GM18511 (cell line): ENCODE measurements around the gene SGSM2.

ENCODE experiments used
- ATAC-seq: cut with Tn5 transposase; IDR thresholded peaks from one replicate; pipeline ENCODE4 v1.9.1; 2021; ENCODE audit warnings: mild to moderate bottlenecking, moderate library complexity; ENCODE audit not compliant: unreplicated experiment

SGSM2 gene

DNA sequence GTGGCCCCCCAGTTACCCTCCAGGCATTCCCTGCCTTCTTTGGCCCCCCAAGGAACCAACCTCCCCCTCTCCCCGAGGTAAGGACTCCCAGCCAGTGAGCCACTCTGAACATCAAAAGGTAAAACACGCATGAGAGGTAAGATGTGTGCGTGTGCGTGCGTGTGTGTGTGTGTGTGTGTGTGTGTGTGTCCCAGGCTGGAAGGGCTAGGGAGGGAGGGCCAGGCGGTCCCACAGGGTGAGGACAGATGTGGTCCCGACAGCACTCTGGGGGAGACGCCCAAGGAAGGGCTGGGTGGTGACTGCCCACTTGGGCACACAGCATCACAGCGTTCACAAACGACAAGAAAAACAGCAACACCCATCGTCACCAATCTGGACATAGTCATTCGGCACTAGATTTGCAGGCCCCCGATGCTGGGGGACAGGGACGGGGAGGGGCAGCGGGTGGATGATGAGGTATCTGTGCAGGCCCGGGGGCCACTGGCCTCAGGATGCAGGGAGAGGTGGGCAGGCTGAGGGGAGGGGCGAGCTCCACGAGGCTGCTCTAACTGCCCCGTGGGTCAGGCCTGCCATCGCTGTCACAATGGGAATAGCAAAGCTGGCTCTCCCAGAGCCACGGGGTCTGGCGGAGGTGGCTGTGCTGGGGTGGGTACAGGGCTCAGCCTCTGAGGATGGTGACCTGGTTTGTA, 47.3 kb downstream of the SGSM2 start:
- ATAC-seq: no peak

DNA sequence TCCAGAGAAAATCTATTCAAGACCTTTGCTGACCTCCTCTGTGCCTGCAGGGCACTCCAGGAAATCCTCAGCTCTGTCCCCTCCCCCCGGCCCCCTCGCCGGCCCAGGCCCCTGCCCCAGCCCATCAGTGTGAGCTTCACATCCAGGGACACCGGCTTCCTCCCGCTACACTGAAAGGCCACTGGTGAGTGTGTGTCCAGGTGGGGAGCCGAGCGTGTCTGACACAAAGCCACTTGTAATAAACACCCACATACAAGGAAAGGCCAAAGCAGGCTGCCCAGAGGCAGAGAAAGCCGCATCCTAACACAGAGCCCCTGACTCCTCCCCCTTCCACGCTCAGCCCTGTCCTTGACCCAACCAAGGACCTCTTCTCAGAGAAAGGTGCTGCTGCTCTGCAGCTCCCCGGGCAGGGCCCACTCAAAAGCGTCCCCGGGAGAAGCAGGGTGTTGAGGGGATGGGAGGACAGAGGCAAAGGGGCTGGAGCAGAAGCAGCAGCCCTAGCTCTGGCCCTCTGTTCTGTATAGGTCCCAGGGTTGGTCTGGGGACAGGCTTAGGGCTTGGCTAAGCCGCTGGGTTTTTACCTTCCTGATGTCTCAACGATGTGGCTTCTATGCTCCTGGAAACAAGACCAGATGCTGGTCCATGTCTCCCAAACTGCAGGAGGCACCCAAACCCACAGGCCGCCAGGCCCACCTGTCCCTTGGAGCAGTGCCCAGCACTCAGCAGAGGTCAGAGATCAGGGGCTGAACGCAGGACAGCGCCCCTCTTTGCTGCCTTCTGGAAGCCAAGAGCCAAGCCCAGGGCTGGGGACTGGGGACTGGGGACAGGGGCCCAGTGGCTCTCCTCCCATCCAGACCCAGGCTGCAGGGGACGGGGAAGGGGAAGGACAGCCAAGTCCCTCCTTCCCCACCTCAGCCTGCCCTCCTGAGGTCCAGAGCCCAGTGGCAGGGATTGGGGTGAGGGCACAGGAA, 48.2 kb downstream of the SGSM2 start:
- no peak for ATAC-seq

DNA sequence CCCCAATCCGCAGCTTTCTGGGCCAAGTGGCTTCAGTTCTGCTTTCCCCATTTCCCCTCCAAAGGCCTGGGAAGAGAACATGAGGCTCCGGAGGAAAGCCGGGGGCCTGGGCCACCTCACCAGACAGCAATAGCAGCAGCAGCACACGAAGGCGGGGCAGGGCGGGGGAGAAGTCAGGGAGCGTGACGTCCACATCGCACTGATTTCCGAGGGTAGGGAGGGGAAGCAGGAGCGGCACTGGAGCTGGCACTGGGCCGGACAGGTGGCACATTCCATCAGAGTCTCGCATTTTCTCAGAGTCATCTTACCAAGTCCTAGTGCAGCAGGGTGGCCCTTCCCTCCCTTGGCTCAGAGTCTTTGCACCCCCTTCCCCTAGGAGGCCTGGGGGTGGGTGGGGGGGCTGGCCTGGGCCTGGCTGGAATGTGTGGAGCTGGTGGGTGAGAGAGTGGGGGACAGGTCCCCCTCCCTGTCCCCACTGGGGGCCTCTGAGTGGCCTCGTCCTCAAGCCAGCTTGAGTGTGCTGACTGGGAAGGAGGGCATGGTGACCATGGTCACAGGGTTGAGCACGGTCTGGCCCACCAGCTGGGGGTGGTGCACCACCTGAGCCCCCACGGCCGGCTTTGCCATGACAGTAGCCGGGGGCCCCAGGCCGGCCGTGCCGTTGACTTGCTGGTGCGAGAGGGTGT, 49.2 kb downstream of the SGSM2 start:
- ATAC-seq: no peak

DNA sequence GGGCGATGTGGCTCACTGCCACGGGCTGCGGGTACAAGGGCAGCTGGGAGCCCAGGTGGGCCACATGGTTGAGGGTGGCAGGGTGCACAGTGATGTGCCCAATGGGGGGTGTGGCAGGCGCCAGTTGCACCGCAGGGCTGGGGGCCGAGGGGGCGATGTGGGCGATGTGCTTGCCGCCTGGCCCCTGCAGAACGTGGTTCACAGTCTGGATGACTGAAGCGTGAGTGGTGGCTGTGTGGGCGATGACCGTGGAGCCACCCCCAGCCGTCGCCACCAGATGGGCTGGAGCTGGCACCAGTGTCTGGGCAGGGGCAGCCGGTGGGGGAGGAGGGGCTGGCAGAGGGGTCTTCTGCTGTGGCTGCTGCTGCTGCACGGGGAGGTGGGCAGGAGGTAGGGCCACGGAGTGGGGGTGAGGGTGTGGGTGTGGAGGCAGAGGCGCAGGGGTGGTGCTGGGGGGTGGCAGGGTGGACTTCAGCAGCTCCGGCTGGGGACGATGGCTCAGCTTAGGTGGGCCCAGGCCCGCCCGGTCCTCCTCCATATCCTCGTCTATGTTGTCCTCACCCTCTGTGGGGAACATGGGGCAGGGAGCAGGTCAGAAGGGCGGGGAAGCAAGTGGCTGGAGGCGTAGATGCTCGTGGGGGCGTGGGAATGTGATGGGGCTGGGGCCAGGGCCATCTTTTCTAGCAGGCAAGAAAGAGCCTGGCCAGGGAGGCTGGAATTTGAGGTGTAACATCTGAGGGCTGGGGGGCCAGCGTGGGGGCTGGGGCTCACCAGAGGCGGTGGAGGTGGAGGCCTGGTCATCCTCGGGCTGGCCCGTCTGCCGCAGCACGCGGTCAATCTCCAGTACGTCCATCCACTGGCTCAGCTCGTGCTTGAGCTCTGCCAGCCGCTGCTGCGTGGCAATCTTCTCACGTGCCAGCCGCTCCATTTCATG, 50.1 kb downstream of the SGSM2 start:
- no peak for ATAC-seq

DNA sequence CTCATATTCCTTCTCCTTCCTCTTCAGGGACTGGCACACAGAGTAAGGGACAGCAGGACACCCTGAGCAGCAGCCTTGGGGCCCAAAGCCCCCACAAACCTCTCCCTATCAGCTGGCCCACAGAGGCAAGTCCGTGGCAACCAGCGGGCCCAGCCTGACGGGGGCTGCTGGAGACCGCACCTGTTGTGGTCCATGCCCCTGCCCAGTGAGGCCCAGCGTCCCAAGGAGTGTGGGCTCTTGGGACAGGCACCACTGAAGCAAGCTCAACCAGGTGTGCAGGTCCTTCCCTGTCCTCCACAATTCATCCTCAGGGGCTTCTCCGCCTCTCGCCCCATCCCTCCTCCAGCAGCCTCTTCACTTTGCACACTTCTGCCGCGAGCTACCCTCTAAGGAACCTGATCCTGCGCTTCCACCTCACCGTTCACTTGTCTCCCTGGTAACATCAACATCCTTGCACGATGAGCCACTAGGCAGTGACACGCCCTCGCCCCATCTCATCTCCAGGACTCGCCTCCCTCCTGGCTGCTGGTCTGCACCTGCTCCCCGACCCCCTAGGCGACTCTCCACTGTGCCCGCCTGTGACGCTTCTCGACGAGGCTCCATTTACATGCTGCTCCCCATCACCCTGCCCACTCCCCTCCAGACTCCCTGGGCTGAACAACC, 50.9 kb downstream of the SGSM2 start:
- no peak for ATAC-seq

DNA sequence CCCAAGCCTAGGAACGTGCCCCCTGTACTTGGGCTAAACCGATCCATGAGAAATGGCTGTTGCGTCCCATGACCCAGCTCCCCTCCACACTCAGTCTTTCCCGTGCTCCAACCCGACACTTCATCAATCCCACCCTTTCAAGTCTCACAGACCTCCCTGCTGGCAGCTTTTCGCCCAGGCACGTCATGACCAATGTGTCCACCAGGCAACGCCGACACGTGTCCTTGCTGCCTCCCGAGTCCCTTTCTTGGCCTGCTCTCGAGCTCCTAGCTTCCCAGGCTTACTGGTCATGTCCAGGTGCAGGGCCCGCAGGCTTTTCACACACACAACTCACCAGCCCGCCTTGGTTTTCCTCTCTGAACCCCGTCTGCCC, 51.4 kb downstream of the SGSM2 start:
- no peak for ATAC-seq

DNA sequence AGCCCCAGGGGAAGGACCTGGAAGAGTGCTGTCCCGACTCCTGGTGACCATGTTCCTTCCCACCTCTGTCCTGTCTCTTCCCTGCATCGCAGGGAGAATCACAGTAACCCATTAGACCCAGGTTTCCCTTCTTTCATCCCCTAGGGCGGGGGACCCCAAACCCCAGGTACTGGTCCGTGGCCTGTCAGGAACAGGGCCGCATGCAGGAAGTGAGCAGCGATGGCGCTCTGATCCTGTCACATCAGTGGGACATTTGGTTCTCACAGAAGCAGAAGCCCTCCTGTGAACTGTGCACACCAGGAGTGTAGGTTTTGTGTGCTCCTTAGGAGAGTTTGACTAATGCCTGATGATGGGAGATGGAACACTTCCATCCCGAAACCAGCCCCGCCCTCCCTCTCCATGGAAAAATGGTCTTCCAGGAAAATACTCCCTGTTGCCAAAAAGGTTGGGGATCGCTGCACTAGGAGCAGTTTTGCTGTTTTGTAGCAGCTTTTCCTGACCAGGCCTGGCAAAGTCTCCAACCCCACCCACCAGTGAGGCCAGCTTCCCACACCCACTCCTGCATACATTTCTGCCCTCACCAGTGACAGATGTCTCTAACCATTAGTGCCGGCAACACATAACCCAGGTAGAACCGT, 53.0 kb downstream of the SGSM2 start:
- ATAC-seq: no peak

DNA sequence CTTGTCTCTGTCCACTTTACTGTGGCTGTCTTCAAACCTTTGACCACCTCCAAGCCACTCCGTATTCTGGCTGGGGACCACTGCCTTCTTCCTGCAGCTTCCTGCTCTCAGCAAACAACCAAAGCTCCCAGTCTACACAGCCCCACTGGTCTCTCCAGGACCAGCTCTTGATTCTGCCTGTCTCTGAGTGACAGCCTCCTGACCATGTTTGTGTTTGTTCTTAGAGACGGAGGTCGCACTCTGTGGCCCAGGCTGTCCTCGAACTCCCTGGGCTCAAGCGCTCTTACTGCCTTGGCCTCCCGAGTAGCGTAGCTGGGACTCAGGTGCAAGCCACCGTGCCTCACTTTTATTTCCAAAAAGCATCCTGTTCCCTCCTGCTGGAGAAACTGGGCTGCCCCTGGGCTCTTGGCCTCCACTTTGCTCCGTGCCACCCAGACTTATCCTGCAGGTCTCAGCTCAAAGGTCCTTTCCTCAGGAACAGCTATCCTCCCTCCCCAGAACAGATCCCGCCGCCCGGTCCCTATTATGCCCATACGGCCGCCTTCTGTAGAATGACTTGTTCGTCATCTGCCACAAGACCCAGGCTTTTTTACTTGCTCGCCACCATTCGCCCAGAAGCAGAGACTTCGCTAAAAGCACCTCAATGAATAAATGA, 54.4 kb downstream of the SGSM2 start:
- ATAC-seq: no peak

DNA sequence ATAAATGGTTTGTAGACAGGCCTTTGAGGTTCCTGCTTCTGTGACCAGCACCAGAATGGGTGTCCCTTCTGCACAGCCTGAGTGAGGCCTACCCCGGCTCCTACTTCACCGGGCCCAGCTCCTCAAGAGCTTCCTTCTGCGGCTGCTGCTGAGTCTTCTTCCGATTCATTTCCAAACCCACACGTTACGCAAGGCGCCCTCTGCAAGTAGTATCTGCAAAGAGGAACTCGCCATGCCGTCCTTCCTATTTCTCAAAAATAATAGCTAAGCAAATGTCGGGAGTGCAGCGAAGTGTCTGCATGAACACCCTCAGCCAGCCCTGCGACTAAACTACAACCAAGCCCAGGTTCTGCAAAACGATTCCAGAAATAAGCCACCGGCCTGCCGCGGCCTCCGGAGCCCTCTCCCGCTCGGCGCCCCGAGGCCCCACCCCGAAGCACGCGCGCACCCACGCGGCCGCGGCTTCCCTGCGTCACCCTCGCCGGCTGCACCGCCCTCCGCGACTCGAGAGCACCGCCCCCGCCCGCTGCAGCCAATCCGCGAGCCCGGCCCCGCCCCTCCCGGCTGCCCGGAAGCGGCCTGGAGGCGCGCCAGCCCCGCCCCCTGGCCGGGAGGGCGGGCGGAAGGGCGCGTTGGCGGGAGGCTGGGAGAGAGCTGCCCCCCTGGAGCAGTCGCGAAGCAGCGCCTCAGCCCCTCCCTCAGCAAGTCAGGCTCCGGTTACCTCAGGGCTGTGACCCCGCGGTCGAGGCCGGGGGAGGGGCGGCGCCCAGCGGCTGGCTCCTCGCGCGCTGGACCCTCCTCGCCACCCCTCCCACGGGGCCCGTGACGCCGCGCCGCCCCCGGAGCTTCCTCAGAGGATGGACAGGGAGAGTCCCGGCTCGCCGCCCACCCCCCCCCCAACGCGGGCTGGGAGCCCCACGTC, 55.2 kb downstream of the SGSM2 start:
- ATAC-seq: peak; percentile 64

DNA sequence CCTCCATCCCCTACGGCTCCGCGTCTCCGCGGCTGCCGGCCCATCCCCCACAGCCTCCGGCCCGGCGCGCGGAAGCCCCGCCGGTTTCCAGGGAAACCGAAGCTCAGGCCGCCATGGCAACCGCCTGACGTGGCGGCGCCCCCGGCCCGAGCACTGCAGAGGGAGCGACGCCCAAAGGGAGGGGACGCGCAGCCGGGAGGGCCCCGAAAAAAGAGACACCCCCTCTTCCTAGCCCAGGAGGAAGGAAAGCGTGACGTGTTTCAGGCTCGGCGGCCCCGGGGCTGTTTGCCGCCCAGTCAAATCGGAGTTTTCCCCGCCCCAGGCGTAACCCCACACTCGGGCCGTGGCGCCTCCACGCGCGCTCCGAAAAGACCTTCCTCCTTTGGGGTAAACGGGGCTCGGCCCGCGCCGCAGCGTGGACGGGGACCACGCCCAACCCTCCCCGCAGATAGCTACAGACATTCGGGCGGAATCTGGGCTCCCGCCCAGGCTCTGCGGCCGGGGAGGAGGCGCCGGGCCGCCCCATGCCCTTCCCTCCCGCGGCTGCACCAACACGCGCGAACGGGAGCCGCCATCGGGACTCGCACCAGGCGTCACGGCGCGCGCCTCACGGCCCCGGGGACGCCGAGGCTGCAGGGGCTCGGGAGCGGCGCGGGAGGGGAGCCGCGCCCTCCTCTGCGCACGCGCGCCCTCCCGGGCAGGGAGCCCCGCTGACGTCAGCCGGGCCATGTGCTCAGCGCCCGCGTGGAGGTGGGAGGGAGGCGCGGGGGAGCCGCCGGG, 56.1 kb downstream of the SGSM2 start:
- peak; percentile 43 for ATAC-seq

DNA sequence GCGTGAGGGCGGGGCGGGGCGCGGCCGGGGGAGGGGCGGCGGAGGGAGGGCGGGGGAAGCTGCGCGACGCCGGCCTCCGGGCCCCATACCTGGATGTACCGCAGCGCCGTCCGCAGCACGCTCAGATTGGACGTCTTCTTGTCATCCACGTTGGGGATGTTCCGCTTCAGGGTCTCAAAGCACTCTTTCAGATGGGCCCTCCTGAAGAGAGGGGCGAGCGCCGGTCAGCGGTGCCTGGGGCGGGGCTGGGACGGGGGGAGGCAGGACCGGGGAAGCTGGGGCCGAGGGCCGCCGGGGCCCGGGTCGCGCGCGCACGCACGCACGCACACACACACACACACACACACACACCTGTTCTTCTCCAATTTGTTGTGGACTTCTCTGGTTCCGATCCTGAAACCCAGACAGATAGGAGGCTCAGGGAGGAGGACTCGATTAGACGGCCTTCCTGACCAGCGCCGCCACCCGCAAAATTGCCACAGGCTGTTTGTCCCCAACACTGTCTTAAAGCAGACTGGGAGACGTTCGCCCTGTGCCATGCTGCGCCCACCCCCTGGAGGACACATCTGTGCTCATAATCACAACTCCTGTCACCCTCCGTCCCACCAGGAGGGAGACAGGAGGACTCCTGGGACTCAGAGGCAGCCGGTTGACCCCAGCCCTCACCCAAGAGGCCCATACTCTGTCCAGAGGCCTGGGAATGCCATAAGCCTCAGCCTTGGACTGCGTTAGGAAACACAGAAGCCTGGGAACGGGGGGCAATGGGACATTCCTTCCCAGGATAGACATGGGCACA, 56.9 kb downstream of the SGSM2 start:
- ATAC-seq: no peak

DNA sequence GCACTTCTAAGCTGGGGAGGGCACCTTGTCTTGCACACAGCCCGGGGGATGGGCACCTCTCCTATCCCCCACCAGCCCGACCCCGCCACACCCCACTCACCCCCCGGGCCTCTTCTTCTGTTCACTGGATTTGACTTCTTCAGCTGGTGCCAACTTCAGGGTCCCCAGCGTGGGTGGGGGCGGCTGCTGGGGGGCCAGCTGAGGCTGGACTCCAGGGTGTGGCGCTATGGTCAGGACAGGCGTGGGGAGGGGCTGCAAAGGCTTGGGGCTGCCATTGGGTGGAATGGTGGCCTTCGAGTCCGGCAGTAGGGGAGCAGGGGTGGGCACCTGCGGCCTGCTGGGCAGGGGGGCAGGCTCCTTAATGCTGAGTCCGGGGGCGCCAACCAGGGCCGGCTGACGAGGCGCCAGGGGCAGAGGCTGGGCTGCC, 57.5 kb downstream of the SGSM2 start:
- no peak for ATAC-seq

DNA sequence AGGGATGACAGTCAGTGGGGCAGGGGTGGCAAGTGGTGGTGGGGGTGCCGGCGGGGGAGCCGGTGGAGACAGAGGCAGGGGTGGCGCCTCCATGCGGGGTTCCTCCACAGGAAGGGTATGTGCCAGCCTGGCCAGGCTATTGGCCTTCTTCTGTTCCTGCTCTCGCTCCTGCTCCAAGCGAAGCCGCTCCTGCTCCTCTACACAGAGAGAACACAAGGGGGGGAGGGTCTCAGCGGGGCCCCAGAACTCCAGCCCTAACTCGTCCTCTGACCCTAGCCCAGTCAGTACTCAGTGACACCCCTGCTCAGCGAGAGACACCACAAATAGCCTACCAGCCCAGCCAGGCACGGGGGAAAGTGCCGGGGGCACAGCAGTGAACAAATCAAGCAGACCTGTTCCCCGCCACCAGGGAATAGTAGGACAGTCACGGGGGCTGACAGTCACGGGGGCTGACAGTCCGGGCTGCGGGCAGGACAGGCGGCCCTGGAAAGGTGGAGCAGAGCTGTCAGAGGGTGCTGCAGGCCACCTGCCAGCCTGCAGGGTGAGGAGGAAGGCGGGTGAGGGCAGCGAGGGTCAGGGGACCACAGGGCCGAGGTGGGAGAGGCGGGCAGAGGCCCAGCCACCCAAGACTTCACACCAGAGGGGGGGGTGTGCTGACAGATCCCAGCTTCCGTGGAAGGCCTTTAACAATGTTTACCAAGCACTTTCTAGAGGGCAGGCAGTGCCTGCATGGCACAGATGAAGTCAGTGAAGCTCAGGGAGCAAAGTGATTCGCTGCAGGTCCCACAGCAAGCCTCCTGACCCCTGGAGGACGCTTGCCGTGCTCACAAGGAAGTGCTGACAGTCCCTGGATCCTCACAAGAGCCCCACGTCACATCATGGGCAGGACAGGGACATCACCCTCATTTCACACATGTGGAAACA, 58.2 kb downstream of the SGSM2 start:
- ATAC-seq: no peak

DNA sequence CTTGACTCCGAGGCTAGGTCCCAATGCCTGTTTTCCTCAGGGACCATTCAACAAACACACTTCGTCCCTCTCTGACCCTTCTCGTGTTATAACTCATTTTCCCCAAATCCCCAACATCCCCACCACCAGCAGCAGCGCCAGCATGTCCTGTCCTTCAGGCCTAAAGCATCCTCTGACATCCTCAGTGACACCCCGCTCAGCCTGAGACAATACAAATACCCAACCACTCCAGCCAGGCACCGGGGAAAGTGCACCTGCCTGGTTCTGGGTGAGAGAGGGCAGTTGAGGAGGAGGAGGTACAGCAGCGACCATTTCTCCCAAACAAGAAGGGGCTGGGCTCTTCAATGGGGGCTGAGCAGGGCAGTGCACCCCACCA, 58.9 kb downstream of the SGSM2 start:
- ATAC-seq: no peak

DNA sequence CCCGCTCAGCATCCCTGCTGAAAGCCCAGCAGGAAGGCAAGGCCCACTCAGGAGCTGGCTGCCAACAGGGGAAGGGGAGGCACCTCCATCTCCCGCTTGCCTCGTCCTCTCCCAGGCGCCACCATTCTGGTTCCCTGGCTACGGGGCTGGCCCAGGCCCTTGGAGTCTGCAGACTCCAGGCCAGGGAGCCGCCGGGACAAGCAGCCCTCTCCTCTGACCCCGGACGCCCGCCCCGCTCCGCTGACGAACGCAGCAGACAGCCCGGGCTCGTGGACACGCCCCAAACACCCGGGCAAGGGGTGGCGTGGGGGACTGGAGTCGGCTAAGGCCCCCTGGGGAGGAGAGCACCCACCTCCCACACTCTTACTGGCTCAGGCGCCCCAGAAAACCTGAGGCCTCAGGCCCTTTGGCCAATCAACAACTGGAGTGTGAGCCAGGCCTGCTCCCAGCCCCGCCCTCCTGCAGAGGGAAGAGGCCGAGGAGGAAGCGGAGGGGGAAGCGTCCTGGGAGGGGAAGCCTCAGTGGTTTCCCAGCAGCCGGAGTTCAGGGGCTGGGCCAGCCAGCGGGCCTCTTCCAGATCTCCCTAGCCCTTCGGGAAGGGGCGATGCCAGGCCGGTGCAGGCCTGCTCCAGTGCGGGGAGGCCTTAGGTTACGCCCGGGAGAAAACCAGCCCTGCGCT, 59.4 kb downstream of the SGSM2 start:
- ATAC-seq: no peak
